Bronchial epithelial cell (primary cell): ENCODE data around the gene TMEM178B. TPM values are rescaled to one million over a fixed set of nuclear protein-coding genes. Genes with fewer than 3 reads are reported as not detected.

Experiments used
- DNase-seq: peaks from one replicate; pipeline ENCODE4 v3.0.0-alpha.2; 2010; ENCODE audit warnings: low read depth
- FAIRE-seq: peaks from 2 replicates; lab custom pipeline; 2011; peaks lifted over from hg19 to GRCh38; lab: Jason Lieb, UNC
- H3K27me3 ChIP-seq: 2 replicates; pipeline ENCODE4 v1.5.1; 2011; ENCODE audit warnings: low read length; ENCODE audit not compliant: control insufficient read depth, insufficient read depth
- H3K36me3 ChIP-seq: 2 replicates; pipeline ENCODE4 v1.5.1; 2011; ENCODE audit warnings: low read length; ENCODE audit not compliant: control insufficient read depth, insufficient read depth
- H3K4me3 ChIP-seq: 2 replicates; pipeline ENCODE4 v1.5.1; 2011; ENCODE audit warnings: mild to moderate bottlenecking, low read depth, low read length, control low read depth
- CTCF ChIP-seq: IDR thresholded peaks from 2 replicates; pipeline ENCODE4 v1.5.1; 2011; ENCODE audit warnings: mild to moderate bottlenecking, moderate library complexity, low read length, control low read depth, inconsistent platforms; ENCODE audit not compliant: insufficient read depth, severe bottlenecking
- total RNA-seq: library from RNA; depleted of rRNA; stranded (reverse); fragments of >200 nt; gene quantifications from 2 replicates; pipeline ENCODE4 v1.2.1, GENCODE V29; 2014

TMEM178B gene
- total RNA-seq, 1 donor from 2014 or later = under 0.01 TPM

GRCh38 chr7:141122736-141123135, 48.9 kb downstream of the TMEM178B start:
- no peak for DNase-seq
- TF ChIP-seq CTCF = no peak
- H3K4me3 ChIP-seq = no peak overlapping the region
- H3K27me3 ChIP-seq = no peaks in the 10 kb centered on the region
- no peaks in the 10 kb centered on the region for H3K36me3 ChIP-seq
- FAIRE-seq = no peak

GRCh38 chr7:141123522-141123921, 49.7 kb downstream of the TMEM178B start:
- H3K4me3 ChIP-seq = no peak overlapping the region
- DNase-seq (no peak), FAIRE-seq (no peak)
- H3K36me3 ChIP-seq = no peaks in the 10 kb centered on the region
- TF ChIP-seq CTCF = no peak
- H3K27me3 ChIP-seq = no peaks in the 10 kb centered on the region

GRCh38 chr7:141126107-141126506, 52.2 kb downstream of the TMEM178B start:
- DNase-seq = no peak
- no peak for FAIRE-seq
- no peak for TF ChIP-seq CTCF
- H3K36me3 ChIP-seq = no peaks in the 10 kb centered on the region
- no peak overlapping the region for H3K4me3 ChIP-seq
- no peaks in the 10 kb centered on the region for H3K27me3 ChIP-seq

GRCh38 chr7:141128506-141128905, 54.6 kb downstream of the TMEM178B start:
- H3K36me3 ChIP-seq = no peaks in the 10 kb centered on the region
- DNase-seq = no peak
- no peak for FAIRE-seq
- H3K27me3 ChIP-seq = no peaks in the 10 kb centered on the region
- no peak overlapping the region for H3K4me3 ChIP-seq
- TF ChIP-seq CTCF = no peak

GRCh38 chr7:141128931-141129330, 55.1 kb downstream of the TMEM178B start:
- TF ChIP-seq CTCF = no peak
- FAIRE-seq = no peak
- no peak for DNase-seq

GRCh38 chr7:141132671-141133070, 58.8 kb downstream of the TMEM178B start:
- H3K4me3 ChIP-seq = no peak overlapping the region
- DNase-seq (no peak), FAIRE-seq (no peak)
- no peaks in the 10 kb centered on the region for H3K36me3 ChIP-seq
- H3K27me3 ChIP-seq = no peaks in the 10 kb centered on the region
- TF ChIP-seq CTCF = no peak

More at GRCh38 chr7:141128931-141129330, 55.1 kb downstream of the TMEM178B start:
- H3K4me3 ChIP-seq = no peak overlapping the region
- no peaks in the 10 kb centered on the region for H3K27me3 ChIP-seq
- no peaks in the 10 kb centered on the region for H3K36me3 ChIP-seq
